ENCODE results near the gene ZXDC.

ZXDC gene

GRCh38 chr3:126477061-126477380 lies 1.3 kb upstream of the ZXDC start:
- H3K36me3 ChIP-seq (ENCODE audit: control insufficient read depth, insufficient read depth, low read length, severe bottlenecking) = no peaks in the 10 kb centered on the region
- no peaks in the 10 kb centered on the region for H3K9me3 ChIP-seq (ENCODE audit: control insufficient read depth, low read length)
- no peak overlapping the region for H3K4me3 ChIP-seq (ENCODE audit: low read length)
- H3K9ac ChIP-seq (ENCODE audit: low read length) = no peak overlapping the region
- no peak for DNase-seq (ENCODE audit: low read depth)
- H3K4me1 ChIP-seq (ENCODE audit: control insufficient read depth, insufficient read depth, low read length) = peaks cover 35% of the 10 kb centered on the region
- H3K27me3 ChIP-seq (replicated peaks; ENCODE audit: control insufficient read depth, insufficient read depth, low read length) = no peaks in the 10 kb centered on the region

- Histone ChIP-seq H3K27me3 (replicated peaks; ENCODE audit: control insufficient read depth, insufficient read depth, low read length) (no peaks in the 10 kb centered on the region), H3K4me1 (ENCODE audit: control insufficient read depth, insufficient read depth, low read length) (peaks cover 36% of the 10 kb centered on the region), H3K9ac (ENCODE audit: low read length) (peak overlapping the region; percentile 95), H3K9me3 (ENCODE audit: control insufficient read depth, low read length) (no peaks in the 10 kb centered on the region), H3K4me3 (ENCODE audit: low read length) (peak overlapping the region; percentile 97), H3K36me3 (ENCODE audit: control insufficient read depth, insufficient read depth, low read length, severe bottlenecking) (peaks cover 2% of the 10 kb centered on the region)
- no peak for DNase-seq (ENCODE audit: low read depth)
Measured at GRCh38 chr3:126476166-126477060, 722 bp upstream of the ZXDC start.

GRCh38 chr3:126474498-126475412 lies 936 bp downstream of the ZXDC start:
- Histone ChIP-seq H3K27me3 (replicated peaks; ENCODE audit: control insufficient read depth, insufficient read depth, low read length) (no peaks in the 10 kb centered on the region), H3K9ac (ENCODE audit: low read length) (peak overlapping the region; percentile 91)

GRCh38 chr3:126473292-126474168 lies 2.2 kb downstream of the ZXDC start:
- no peaks in the 10 kb centered on the region for H3K9me3 ChIP-seq (ENCODE audit: control insufficient read depth, low read length)
- H3K9ac ChIP-seq (ENCODE audit: low read length) = peak overlapping the region; percentile 91
- H3K27me3 ChIP-seq (replicated peaks; ENCODE audit: control insufficient read depth, insufficient read depth, low read length) = no peaks in the 10 kb centered on the region
- peaks cover 36% of the 10 kb centered on the region for H3K4me1 ChIP-seq (ENCODE audit: control insufficient read depth, insufficient read depth, low read length)
- peak overlapping the region; percentile 93 for H3K4me3 ChIP-seq (ENCODE audit: low read length)
- peaks cover 31% of the 10 kb centered on the region for H3K36me3 ChIP-seq (ENCODE audit: control insufficient read depth, insufficient read depth, low read length, severe bottlenecking)
- DNase-seq (ENCODE audit: low read depth) = no peak

More at GRCh38 chr3:126474498-126475412, 936 bp downstream of the ZXDC start:
- H3K4me3 ChIP-seq (ENCODE audit: low read length) = peak overlapping the region; percentile 93
- H3K4me1 ChIP-seq (ENCODE audit: control insufficient read depth, insufficient read depth, low read length) = peaks cover 36% of the 10 kb centered on the region
- no peak for DNase-seq (ENCODE audit: low read depth)
- H3K9me3 ChIP-seq (ENCODE audit: control insufficient read depth, low read length) = no peaks in the 10 kb centered on the region
- peaks cover 18% of the 10 kb centered on the region for H3K36me3 ChIP-seq (ENCODE audit: control insufficient read depth, insufficient read depth, low read length, severe bottlenecking)

- no peaks in the 10 kb centered on the region for H3K27me3 ChIP-seq (replicated peaks; ENCODE audit: control insufficient read depth, insufficient read depth, low read length)
- H3K4me1 ChIP-seq (ENCODE audit: control insufficient read depth, insufficient read depth, low read length) = peaks cover 42% of the 10 kb centered on the region
- peak; percentile 51 for DNase-seq (ENCODE audit: low read depth)
- H3K9ac ChIP-seq (ENCODE audit: low read length) = peak overlapping the region; percentile 91
- peak overlapping the region; percentile 93 for H3K4me3 ChIP-seq (ENCODE audit: low read length)
- H3K36me3 ChIP-seq (ENCODE audit: control insufficient read depth, insufficient read depth, low read length, severe bottlenecking) = peaks cover 41% of the 10 kb centered on the region
- H3K9me3 ChIP-seq (ENCODE audit: control insufficient read depth, low read length) = no peaks in the 10 kb centered on the region
Measured at GRCh38 chr3:126472277-126473006, 3.2 kb downstream of the ZXDC start.

- H3K27me3 ChIP-seq (replicated peaks; ENCODE audit: control insufficient read depth, insufficient read depth, low read length) = no peaks in the 10 kb centered on the region
- H3K4me1 ChIP-seq (ENCODE audit: control insufficient read depth, insufficient read depth, low read length) = peaks cover 40% of the 10 kb centered on the region
- DNase-seq (ENCODE audit: low read depth) = no peak
- no peaks in the 10 kb centered on the region for H3K9me3 ChIP-seq (ENCODE audit: control insufficient read depth, low read length)
- H3K36me3 ChIP-seq (ENCODE audit: control insufficient read depth, insufficient read depth, low read length, severe bottlenecking) = peaks cover 71% of the 10 kb centered on the region
- H3K4me3 ChIP-seq (ENCODE audit: low read length) = no peak overlapping the region
- no peak overlapping the region for H3K9ac ChIP-seq (ENCODE audit: low read length)
Measured at GRCh38 chr3:126469479-126469878, 6.2 kb downstream of the ZXDC start.

- no peaks in the 10 kb centered on the region for H3K9me3 ChIP-seq (ENCODE audit: control insufficient read depth, low read length)
- peaks cover 83% of the 10 kb centered on the region for H3K36me3 ChIP-seq (ENCODE audit: control insufficient read depth, insufficient read depth, low read length, severe bottlenecking)
Measured at GRCh38 chr3:126468028-126468891, 7.4 kb downstream of the ZXDC start.

GRCh38 chr3:126467611-126467955 lies 8.1 kb downstream of the ZXDC start:
- Histone ChIP-seq H3K4me1 (ENCODE audit: control insufficient read depth, insufficient read depth, low read length) (peaks cover 23% of the 10 kb centered on the region), H3K4me3 (ENCODE audit: low read length) (no peak overlapping the region), H3K27me3 (replicated peaks; ENCODE audit: control insufficient read depth, insufficient read depth, low read length) (no peaks in the 10 kb centered on the region), H3K9me3 (ENCODE audit: control insufficient read depth, low read length) (no peaks in the 10 kb centered on the region), H3K9ac (ENCODE audit: low read length) (no peak overlapping the region), H3K36me3 (ENCODE audit: control insufficient read depth, insufficient read depth, low read length, severe bottlenecking) (peaks cover 88% of the 10 kb centered on the region)
- no peak for DNase-seq (ENCODE audit: low read depth)

More at GRCh38 chr3:126468028-126468891, 7.4 kb downstream of the ZXDC start:
- DNase-seq (ENCODE audit: low read depth) = peak; percentile 22
- Histone ChIP-seq H3K4me1 (ENCODE audit: control insufficient read depth, insufficient read depth, low read length) (peaks cover 30% of the 10 kb centered on the region), H3K9ac (ENCODE audit: low read length) (no peak overlapping the region), H3K27me3 (replicated peaks; ENCODE audit: control insufficient read depth, insufficient read depth, low read length) (no peaks in the 10 kb centered on the region), H3K4me3 (ENCODE audit: low read length) (no peak overlapping the region)

GRCh38 chr3:126466886-126467610 lies 8.6 kb downstream of the ZXDC start:
- Histone ChIP-seq H3K4me1 (ENCODE audit: control insufficient read depth, insufficient read depth, low read length) (peaks cover 20% of the 10 kb centered on the region), H3K9me3 (ENCODE audit: control insufficient read depth, low read length) (no peaks in the 10 kb centered on the region), H3K36me3 (ENCODE audit: control insufficient read depth, insufficient read depth, low read length, severe bottlenecking) (peaks cover 93% of the 10 kb centered on the region), H3K27me3 (replicated peaks; ENCODE audit: control insufficient read depth, insufficient read depth, low read length) (no peaks in the 10 kb centered on the region), H3K4me3 (ENCODE audit: low read length) (no peak overlapping the region), H3K9ac (ENCODE audit: low read length) (no peak overlapping the region)
- no peak for DNase-seq (ENCODE audit: low read depth)

Data from adipocyte (in vitro differentiated cells).